ENCODE results near the gene CORO2B. TPM values are rescaled to one million over a fixed set of nuclear protein-coding genes. Genes with fewer than 3 reads are reported as not detected.
A peak's percentile ranks its signal among the peaks of the same experiment; 100 is the strongest.
"Not testable (repeated sequence)": the region's sequence is repeated elsewhere in the genome, so short reads cannot be mapped to it uniquely, and the experiment has no call there.

The CORO2B gene
- total and polyA plus RNA-seq, 5 experiments from 2014 or later, result 0.44 to 0.73 TPM; not detected in 3

- H3K9me3 Mint-ChIP-seq, result peaks cover 0 to 2% (median 0%) of the 10 kb centered on the region in 9 donors
- H3K4me1 Mint-ChIP-seq, result peaks cover 3 to 13% (median 6%) of the 10 kb centered on the region in 4 donors
Measured at GRCh38 chr15:68677996-68678395, 99.2 kb downstream of the CORO2B start.

DNA sequence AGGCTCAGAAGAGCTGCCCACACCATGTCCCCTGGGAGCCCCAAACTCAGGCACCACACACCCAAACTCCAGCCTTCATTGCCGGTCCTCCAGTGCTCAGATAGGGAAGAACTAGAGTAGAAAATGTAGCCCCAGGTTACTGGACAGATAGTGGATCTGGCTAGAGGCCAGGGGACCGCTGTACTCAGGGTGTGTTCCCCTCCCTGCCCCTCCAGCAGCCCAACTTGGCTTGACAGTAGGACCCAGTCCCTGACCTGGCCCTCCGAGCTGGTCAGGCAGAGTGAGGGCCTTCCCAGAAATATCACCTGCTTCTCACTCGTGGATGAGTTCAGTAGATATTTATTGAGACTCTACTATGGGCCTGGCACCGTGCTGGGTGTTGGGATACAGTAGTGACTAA, 100.0 kb downstream of the CORO2B start:
- peaks cover 0 to 2% (median 0%) of the 10 kb centered on the region in 9 donors for H3K9me3 Mint-ChIP-seq
- POLR2A ChIA-PET, result no interaction called here
- H3K27ac Mint-ChIP-seq, result no peak overlapping the region
- no peaks in the 10 kb centered on the region for H3K36me3 Mint-ChIP-seq
- DNase-seq (no peak), ATAC-seq (no peak)
- H3K4me3 Mint-ChIP-seq, result no peak overlapping the region
- peaks cover 0 to 7% (median 2%) of the 10 kb centered on the region in 5 donors for H3K27me3 Mint-ChIP-seq
- peaks cover 3 to 11% (median 5%) of the 10 kb centered on the region in 4 donors for H3K4me1 Mint-ChIP-seq

More at GRCh38 chr15:68677996-68678395, 99.2 kb downstream of the CORO2B start:
- Mint-ChIP-seq H3K36me3 (no peaks in the 10 kb centered on the region), H3K4me3 (no peak overlapping the region), H3K27me3 (peaks cover 2 to 8% (median 4%) of the 10 kb centered on the region in 5 donors), H3K27ac (no peak overlapping the region)
- POLR2A ChIA-PET, result no interaction called here
- ATAC-seq (no peak), DNase-seq (no peak)

GRCh38 chr15:68679161-68679560, 100.4 kb downstream of the CORO2B start:
- H3K27ac Mint-ChIP-seq, result no peak overlapping the region

GRCh38 chr15:68679961-68680371, 101.2 kb downstream of the CORO2B start:
- no peak for DNase-seq
- H3K36me3 Mint-ChIP-seq, result no peaks in the 10 kb centered on the region
- no peak overlapping the region for H3K4me3 Mint-ChIP-seq
- H3K9me3 Mint-ChIP-seq, result no peaks in the 10 kb centered on the region
- peaks cover 0 to 4% (median 1%) of the 10 kb centered on the region in 4 donors for H3K4me1 Mint-ChIP-seq
- POLR2A ChIA-PET, result no interaction called here
- no peak for ATAC-seq
- peaks cover 0 to 4% (median 0%) of the 10 kb centered on the region in 5 donors for H3K27me3 Mint-ChIP-seq
- H3K27ac Mint-ChIP-seq, result no peak overlapping the region

More at GRCh38 chr15:68679161-68679560, 100.4 kb downstream of the CORO2B start:
- Mint-ChIP-seq H3K4me1 (peaks cover 0 to 8% (median 1%) of the 10 kb centered on the region in 4 donors), H3K4me3 (no peak overlapping the region), H3K27me3 (peaks cover 0 to 4% (median 0%) of the 10 kb centered on the region in 5 donors), H3K36me3 (no peaks in the 10 kb centered on the region), H3K9me3 (no peaks in the 10 kb centered on the region)
- DNase-seq, result no peak
- POLR2A ChIA-PET, result no interaction called here
- no peak for ATAC-seq

GRCh38 chr15:68680756-68681155, 102.0 kb downstream of the CORO2B start:
- H3K9me3 Mint-ChIP-seq, H3K27me3 Mint-ChIP-seq, DNase-seq, H3K27ac Mint-ChIP-seq, POLR2A ChIA-PET, H3K36me3 Mint-ChIP-seq, ATAC-seq, H3K4me3 Mint-ChIP-seq, H3K4me1 Mint-ChIP-seq: not testable (repeated sequence)

DNA sequence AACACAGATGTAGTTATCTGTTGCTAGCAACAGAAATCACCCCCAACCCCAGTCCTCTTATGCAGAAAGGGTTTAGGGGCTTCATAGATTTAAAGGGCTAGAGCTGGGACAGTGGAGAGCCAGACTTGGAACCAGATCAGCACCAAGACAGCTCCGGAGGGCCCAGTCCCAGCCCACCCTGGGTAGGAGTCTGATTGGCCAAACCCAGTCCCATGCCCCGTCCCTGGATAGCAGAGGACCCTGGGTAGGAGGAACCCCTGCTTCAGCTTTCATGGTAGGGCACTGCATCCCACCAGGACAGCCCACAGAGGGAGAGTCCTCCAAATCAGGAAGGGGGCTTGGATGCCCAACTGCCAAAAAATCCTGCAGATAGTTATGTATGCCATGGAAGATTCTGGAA, 103.0 kb downstream of the CORO2B start:
- Mint-ChIP-seq H3K27ac (peak overlapping the region in 1 of 10 donors; percentile 9), H3K36me3 (no peaks in the 10 kb centered on the region), H3K4me3 (no peak overlapping the region), H3K9me3 (no peaks in the 10 kb centered on the region), H3K4me1 (peaks cover 0 to 3% (median 0%) of the 10 kb centered on the region in 4 donors), H3K27me3 (peaks cover 0 to 4% (median 0%) of the 10 kb centered on the region in 5 donors)
- DNase-seq (no peak), ATAC-seq (no peak)
- POLR2A ChIA-PET, result no interaction called here

DNA sequence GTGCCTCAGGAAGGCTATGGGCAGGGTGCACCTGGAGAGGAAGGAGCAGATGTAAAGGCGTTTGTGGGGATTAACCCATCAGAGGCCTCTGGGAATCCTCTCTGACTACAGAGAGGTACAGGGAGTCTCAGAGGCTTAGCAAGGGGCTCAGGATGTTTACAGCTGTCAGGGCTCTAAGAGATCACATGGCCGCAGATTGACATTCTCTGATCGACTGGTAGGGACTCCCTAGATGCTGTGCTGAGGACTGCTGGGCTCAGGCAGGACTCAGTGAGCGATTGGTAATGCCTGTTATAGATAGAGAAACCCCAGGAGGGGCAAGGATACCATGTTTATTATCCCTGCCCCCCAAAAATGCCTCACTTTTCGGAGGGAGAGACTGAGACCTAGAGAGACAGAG, 103.5 kb downstream of the CORO2B start:
- ATAC-seq (no peak), DNase-seq (no peak)
- H3K36me3 Mint-ChIP-seq, result no peaks in the 10 kb centered on the region
- H3K9me3 Mint-ChIP-seq, result no peaks in the 10 kb centered on the region
- peaks cover 0 to 3% (median 0%) of the 10 kb centered on the region in 4 donors for H3K4me1 Mint-ChIP-seq
- peak overlapping the region in 1 of 10 donors; percentile 9 for H3K27ac Mint-ChIP-seq
- no peak overlapping the region for H3K4me3 Mint-ChIP-seq
- POLR2A ChIA-PET, result no interaction called here
- no peaks in the 10 kb centered on the region for H3K27me3 Mint-ChIP-seq

DNA sequence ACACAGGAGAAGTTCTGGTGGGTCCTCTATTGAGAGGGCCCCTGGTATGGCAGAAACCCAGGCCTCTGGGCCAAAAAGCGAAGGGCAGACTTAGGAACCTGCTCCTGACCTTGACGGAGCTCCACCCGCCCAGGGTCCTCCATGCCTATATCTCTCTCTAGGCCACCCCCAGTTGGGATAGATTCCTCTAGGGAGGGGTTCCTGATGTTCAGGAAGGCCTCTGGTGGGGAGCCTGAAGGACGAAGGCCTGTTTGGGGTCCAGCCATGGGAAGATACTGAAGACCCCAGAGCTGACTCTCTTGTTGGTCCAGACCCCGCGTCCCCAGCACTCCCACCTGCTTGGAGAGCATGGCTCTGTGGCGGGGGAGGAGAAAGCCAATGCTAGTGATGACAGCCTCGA, 104.2 kb downstream of the CORO2B start:
- H3K27ac Mint-ChIP-seq, result no peak overlapping the region
- H3K9me3 Mint-ChIP-seq, result no peaks in the 10 kb centered on the region
- POLR2A ChIA-PET, result no interaction called here
- no peak overlapping the region for H3K4me3 Mint-ChIP-seq
- H3K4me1 Mint-ChIP-seq, result peaks cover 0 to 3% (median 0%) of the 10 kb centered on the region in 4 donors
- H3K36me3 Mint-ChIP-seq, result no peaks in the 10 kb centered on the region
- H3K27me3 Mint-ChIP-seq, result no peaks in the 10 kb centered on the region
- ATAC-seq, result no peak
- DNase-seq, result no peak

DNA sequence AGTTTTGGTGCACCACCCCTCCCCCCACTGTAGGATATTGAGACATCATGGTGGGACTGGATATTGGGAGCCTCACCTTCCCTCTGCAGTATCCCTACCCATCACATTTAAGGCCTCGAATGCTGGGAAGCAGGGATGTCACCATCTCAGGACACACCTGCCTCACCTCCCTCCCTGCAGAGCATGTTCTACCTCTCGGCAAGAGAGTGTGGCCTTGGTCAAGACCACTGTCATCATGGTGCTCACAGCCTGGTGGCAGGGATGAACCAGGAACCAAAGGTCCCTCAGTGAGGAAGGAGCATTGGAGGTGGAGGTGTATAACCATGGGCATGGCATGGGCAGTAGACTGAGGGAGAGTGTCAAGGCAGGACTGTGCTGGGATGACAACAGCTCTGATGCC, 104.8 kb downstream of the CORO2B start:
- ATAC-seq, result no peak
- Mint-ChIP-seq H3K36me3 (no peaks in the 10 kb centered on the region), H3K4me1 (peaks cover 0 to 3% (median 0%) of the 10 kb centered on the region in 4 donors), H3K27ac (no peak overlapping the region), H3K27me3 (no peaks in the 10 kb centered on the region), H3K4me3 (no peak overlapping the region), H3K9me3 (no peaks in the 10 kb centered on the region)
- DNase-seq, result no peak
- POLR2A ChIA-PET, result no interaction called here

DNA sequence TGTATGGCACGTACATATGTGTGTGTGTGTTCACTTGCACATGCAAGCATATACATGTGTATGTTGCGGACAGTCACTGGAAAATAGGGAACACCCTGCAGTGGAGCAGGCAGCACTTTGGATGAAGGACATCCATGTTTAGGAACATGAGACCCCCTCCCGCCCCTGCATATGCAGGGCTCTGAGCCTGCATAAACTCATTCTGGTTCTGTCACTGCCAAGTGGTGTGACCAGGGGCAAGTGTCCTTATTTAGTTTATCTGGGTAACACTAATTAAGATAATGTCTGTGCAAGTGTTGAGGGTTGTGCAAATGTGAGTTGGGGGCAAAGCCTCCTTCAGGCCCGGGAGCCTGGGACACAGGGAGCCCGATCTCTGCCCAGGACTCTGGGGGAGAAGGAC, 105.7 kb downstream of the CORO2B start:
- peaks cover 0 to 3% (median 0%) of the 10 kb centered on the region in 4 donors for H3K4me1 Mint-ChIP-seq
- ATAC-seq (no peak), DNase-seq (no peak)
- H3K27me3 Mint-ChIP-seq, result no peaks in the 10 kb centered on the region
- H3K27ac Mint-ChIP-seq, result no peak overlapping the region
- H3K4me3 Mint-ChIP-seq, result no peak overlapping the region
- no peaks in the 10 kb centered on the region for H3K36me3 Mint-ChIP-seq
- POLR2A ChIA-PET, result no interaction called here
- H3K9me3 Mint-ChIP-seq, result no peaks in the 10 kb centered on the region

GRCh38 chr15:68687136-68687735, 108.4 kb downstream of the CORO2B start:
- Mint-ChIP-seq H3K36me3 (no peaks in the 10 kb centered on the region), H3K4me3 (no peak overlapping the region), H3K9me3 (no peaks in the 10 kb centered on the region), H3K4me1 (peaks cover 0 to 1% (median 0%) of the 10 kb centered on the region in 4 donors), H3K27ac (no peak overlapping the region), H3K27me3 (no peaks in the 10 kb centered on the region)
- ATAC-seq, result no peak
- POLR2A ChIA-PET, result no interaction called here
- no peak for DNase-seq

- no peak overlapping the region for H3K4me3 Mint-ChIP-seq
- DNase-seq (no peak), ATAC-seq (no peak)
- POLR2A ChIA-PET, result no interaction called here
- H3K36me3 Mint-ChIP-seq, result no peaks in the 10 kb centered on the region
- H3K4me1 Mint-ChIP-seq, result peaks cover 7 to 11% (median 9%) of the 10 kb centered on the region in 4 donors
- no peak overlapping the region for H3K27ac Mint-ChIP-seq
- H3K9me3 Mint-ChIP-seq, result no peaks in the 10 kb centered on the region
- H3K27me3 Mint-ChIP-seq, result peaks cover 0 to 5% (median 0%) of the 10 kb centered on the region in 5 donors
Measured at GRCh38 chr15:68691705-68692104, 112.9 kb downstream of the CORO2B start.

- Mint-ChIP-seq H3K27me3 (peaks cover 0 to 10% (median 0%) of the 10 kb centered on the region in 5 donors), H3K4me3 (peak overlapping the region in 2 of 10 donors; percentile 2 to 11), H3K4me1 (peaks cover 7 to 11% (median 9%) of the 10 kb centered on the region in 4 donors), H3K9me3 (no peaks in the 10 kb centered on the region), H3K27ac (peak overlapping the region in 2 of 10 donors; percentile 39 to 66), H3K36me3 (no peaks in the 10 kb centered on the region)
- DNase-seq (peak in 2 of 10 donors; percentile 17 to 19), ATAC-seq (peak in 1 of 2 donors; percentile 29)
- POLR2A ChIA-PET, result no interaction called here
Measured at GRCh38 chr15:68693071-68693470, 114.3 kb downstream of the CORO2B start.

DNA sequence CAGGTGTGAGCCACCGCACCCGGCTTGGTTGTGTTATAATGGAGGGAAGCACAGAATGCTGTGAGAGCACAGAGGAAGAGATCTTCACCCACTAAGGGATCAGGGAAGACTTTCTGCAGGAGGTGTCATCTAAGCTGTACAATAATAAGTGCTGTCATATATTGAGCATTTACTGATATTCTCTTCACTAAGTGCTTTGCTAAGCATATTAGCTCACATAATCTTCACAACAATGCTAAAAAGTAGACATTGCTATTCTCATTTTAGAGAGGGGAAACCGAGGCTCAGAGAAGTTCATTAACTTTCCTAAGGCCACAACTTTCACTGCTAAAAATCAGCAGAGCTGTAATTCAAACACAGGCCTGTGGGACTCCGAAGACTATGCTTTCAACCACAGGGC, 115.3 kb downstream of the CORO2B start:
- H3K27ac Mint-ChIP-seq, result no peak overlapping the region
- H3K36me3 Mint-ChIP-seq, result no peaks in the 10 kb centered on the region
- no peaks in the 10 kb centered on the region for H3K9me3 Mint-ChIP-seq
- no peak overlapping the region for H3K4me3 Mint-ChIP-seq
- POLR2A ChIA-PET, result no interaction called here
- peaks cover 7 to 12% (median 10%) of the 10 kb centered on the region in 4 donors for H3K4me1 Mint-ChIP-seq
- ATAC-seq (no peak), DNase-seq (no peak)
- peaks cover 0 to 16% (median 4%) of the 10 kb centered on the region in 5 donors for H3K27me3 Mint-ChIP-seq
